GM12891 (cell line): Measurements from ENCODE around the gene LSM4.

ENCODE experiments used
- DNase-seq: peaks from one replicate; pipeline ENCODE4 v3.0.0; 2011; ENCODE audit warnings: low spot score; ENCODE audit not compliant: insufficient read length
- FAIRE-seq: peaks from 2 replicates; lab custom pipeline; 2011; peaks lifted over from hg19 to GRCh38; lab: Jason Lieb, UNC
- PAX5 ChIP-seq: IDR thresholded peaks from 2 replicates; pipeline ENCODE4 v1.6.1; 2011; ENCODE audit warnings: low read length, moderate library complexity, mild to moderate bottlenecking; ENCODE audit not compliant: insufficient read depth, severe bottlenecking
- POLR2A ChIP-seq: IDR thresholded peaks from 2 replicates; pipeline ENCODE4 v1.6.1; 2011; ENCODE audit warnings: low read depth, low read length, control low read depth
- POLR2AphosphoS5 ChIP-seq: IDR thresholded peaks from 2 replicates; pipeline ENCODE4 v1.6.1; 2011; ENCODE audit warnings: low read depth, low read length, control low read depth
- POU2F2 ChIP-seq: IDR thresholded peaks from 2 replicates; pipeline ENCODE4 v1.6.1; 2011; ENCODE audit warnings: low read depth, mild to moderate bottlenecking, control low read depth, low read length, moderate library complexity
- SPI1 ChIP-seq: IDR thresholded peaks from 2 replicates; pipeline ENCODE4 v1.6.1; 2011; ENCODE audit warnings: low read depth, low read length, control low read depth
- TAF1 ChIP-seq: IDR thresholded peaks from 2 replicates; pipeline ENCODE4 v1.6.1; 2011; ENCODE audit warnings: low read depth, low read length, control low read depth

The LSM4 gene

DNA sequence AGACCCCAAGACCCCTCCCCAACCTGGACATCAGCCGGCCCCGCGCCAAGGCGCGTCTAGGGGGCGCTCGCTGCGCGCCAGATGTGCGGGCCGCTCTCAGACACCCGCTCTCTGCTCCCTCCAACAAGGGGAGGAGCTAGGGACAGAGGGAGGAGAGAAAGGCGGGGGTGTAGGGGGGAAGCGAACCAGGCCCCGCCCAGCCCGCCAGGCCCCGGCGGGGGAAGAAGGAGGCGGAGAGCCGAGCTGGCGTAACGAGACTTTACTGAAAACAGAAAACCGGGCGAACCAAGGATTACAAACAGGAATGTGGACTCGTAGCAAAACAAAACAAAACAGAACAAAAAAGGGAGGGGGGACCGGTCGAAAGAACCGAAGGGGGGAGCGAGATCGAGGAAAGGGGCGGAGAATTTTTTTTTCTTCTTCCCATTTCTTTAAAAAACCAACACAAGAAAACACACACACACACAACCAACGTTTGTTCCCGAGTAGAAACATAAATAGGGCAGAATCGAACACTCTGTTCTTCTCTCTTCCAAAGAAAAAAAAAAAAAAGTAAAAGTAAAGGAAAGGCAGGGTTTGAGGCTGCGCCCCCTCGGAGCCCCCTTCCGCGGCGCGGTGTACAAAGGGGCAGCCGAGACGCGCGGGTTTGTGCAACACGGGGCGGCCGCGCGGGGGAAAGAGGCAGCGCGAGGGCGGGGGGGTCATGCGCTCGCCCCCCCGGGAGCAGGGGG lies 43.2 kb downstream of the LSM4 start:
- FAIRE-seq: peak; percentile 91

DNA sequence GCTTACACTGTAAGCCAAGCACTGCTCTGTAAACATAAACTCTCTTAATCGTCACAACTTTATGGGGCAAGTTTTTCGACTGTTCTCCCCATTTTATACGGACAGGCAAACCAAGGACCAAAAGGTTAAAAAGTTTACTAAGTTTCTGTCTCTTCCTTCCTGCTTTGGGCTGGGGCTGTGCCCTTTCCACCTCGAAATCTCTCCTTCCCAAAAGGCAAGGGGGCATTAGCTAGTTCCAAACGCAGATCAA lies 43.7 kb downstream of the LSM4 start:
- DNase-seq (no peak), FAIRE-seq (no peak)
- TF ChIP-seq SPI1 (no peak), POLR2A (0 out of 2 replicates have a peak, but pooled peaks have one; percentile 5)

More for the DNA sequence above, 43.2 kb downstream of the LSM4 start:
- peak; percentile 95 for DNase-seq
- TF ChIP-seq POU2F2: no peak
- TF ChIP-seq POLR2A: no peak
- TF ChIP-seq PAX5: peak; percentile 18
- no peak; the same call in 1 of the 2 replicates for TF ChIP-seq TAF1
- TF ChIP-seq SPI1: peak; percentile 36
- peak; percentile 44; the same call in 1 of the 2 replicates for TF ChIP-seq POLR2AphosphoS5

DNA sequence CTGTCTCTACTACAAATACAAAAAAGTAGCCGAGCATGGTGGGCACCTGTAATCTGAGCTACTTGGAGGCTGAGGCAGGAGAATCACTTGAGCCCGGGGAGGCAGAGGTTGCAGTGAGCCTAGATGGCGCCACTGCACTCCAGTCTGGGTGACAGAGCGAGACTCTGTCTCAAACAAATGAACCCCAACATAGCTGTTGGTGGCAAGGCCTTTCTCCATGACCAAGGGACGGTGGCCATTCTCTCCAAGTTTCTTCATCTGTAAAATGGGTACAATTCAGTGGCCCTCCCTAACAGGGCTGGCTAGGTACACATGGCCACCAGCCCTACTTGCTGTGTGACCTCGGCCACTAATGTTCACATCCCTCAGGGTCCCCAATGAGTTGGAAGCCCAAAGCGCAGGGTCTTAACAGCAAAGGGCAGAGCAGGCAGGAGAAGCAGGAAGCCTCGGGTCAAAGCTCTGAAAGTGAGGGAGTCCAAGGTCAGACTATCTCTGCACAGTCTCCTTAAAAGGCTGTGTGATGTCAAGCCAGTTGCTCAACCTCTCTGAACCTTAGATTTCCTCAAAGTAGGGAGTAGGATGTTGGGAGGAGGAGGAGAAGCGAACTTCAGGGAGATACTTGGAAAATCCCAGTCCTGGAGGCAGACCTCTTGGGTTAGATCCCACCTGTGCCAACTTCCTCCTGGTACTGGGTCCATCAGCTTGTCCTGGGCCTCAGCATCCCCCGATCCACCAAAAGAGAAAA lies 44.2 kb downstream of the LSM4 start:
- FAIRE-seq (no peak), DNase-seq (no peak)
- TF ChIP-seq SPI1 (no peak), POLR2AphosphoS5 (no peak; the same call in 1 of the 2 replicates), POLR2A (peak; percentile 12; the same call in 1 of the 2 replicates), TAF1 (no peak), PAX5 (no peak)

DNA sequence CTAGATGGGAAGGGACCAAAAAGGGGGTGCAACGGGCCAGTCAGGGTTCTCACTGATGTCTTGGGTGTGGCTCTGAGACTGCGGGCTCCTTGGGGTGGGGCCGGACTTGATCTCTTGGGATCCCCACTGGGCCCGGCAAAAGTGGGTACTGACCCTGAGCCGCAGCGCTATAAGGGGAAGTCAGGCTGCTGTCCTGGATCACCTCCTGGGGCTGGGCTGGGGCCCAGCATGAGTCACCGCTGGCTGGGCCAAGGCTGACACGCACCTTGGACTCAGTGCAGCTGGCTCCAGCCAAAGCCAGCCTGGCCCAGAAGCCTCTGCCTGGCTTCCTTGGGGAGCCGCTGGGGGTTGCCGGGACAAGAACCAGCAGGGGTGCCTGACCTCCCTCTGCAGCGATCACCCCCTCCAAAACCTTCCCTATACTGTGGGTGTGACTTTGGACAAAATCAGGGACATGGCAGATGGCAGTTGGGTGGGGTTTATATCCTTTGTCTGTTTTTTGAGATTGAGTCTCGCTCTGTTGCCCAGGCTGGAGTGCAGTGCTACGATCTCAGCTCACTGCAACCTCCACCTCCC lies 48.0 kb downstream of the LSM4 start:
- TF ChIP-seq POLR2AphosphoS5 (peak; percentile 48), PAX5 (no peak), POLR2A (peak; percentile 76)
- DNase-seq (no peak), FAIRE-seq (no peak)

DNA sequence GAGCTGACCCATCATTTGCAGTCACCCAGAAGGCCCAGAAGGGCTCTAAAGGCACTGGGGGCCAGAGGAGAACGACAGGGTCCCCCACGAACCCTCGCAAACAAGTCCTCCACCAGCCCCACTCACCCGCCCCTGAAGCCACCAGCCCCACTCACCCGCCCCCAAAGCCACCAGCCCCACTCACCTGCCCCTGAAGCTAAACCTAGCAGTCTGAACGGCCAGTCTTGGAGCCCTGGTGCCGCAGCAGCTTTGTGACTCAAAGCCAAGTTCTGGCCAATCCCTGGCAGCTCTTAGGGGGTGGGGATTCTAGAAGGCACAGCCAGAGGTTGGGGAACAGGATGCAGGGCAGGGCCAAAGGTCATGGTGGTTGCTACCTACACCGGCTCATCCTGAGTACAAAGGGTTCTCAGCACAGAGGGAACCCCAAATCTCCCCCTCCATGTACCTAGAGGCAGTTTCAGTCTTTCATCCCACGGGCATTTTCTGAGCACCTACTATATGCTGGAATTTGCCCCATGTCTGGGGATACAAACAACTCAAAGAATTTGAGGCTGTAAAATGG lies 48.6 kb downstream of the LSM4 start, which contains the start of gene IQCN:
Gene IQCN, minus strand, starts transcription at position 234 of the 562 bp plus-strand sequence. CDS start 4,974 bp downstream, outside the sequence.
- TF ChIP-seq PAX5 (no peak), POLR2AphosphoS5 (peak; percentile 68)
- DNase-seq: no peak
- FAIRE-seq: no peak

DNA sequence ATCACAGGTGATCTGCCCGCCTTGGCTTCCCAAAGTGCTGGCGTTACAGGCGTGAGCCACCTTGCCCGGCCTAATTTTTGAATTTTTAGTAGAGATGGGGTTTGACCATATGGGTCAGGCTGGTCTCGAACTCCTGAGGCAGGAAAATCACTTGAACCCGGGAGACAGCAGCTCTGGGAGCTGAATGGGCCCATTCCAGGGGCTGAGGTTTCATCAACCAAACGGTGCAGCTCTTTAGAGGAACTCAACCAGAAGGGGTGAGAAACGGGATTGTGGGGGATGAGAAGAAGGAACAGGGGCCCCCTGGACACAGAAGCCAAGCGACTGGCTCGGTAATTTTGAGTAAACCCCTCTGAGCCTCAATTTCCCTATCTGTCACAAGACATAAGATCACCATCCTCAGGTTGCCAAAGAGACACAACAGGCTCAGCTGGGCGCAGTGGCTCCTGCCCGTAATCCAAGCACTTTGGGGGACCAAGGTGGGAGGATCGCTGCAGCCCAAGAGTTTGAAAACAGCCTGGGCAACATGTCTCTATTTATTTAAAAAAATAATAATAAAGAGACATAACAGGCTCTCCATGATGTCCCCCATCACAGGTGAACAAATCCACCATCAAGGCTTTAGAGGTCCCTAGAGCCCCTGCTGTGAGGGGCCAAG lies 49.2 kb downstream of the LSM4 start:
- FAIRE-seq: no peak
- no peak for DNase-seq
- no peak for TF ChIP-seq TAF1
- TF ChIP-seq SPI1: no peak
- TF ChIP-seq POU2F2: no peak
- TF ChIP-seq POLR2AphosphoS5: no peak
- no peak for TF ChIP-seq POLR2A
- no peak for TF ChIP-seq PAX5

DNA sequence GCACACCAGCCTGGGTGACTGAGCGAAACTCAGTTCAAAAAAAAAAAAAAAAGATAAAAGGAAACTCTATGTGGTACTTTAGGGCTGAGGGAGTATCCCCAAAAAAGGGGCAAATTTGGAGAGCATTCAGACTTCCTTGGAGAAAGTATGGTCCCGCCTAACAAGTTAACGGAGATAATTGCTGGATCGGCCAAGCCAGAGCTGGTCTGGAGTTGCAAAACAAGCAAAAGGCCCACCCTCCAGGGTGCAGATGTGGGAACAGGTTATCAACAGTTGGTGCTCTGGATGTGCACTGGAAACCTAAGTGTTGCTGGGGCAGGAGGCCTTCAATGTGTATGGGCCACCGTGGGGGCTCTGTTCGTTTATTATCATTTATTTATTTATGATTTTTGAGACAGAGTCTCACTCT lies 51.4 kb downstream of the LSM4 start:
- TF ChIP-seq POLR2AphosphoS5 (peak; percentile 48; the same call in 1 of the 2 replicates), POU2F2 (no peak)
- no peak for FAIRE-seq
- no peak for DNase-seq

DNA sequence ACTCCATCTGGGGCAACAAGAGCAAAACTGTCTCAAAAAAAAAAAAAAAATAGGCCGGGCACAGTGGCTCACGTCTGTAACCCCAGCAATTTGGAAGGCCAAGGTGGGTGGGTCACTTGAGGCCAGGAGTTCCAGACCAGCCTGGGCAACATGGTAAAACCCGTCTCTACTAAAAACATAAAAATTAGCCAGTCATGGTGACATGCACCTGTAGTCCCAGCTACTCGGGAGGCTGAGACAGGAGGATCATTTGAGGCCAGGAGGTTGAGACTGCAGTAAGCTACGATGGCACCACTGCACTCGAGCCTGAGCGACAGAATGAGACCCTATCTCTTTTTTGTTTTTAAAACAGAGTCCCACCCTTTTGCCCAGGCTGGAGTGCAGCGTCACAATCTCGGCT lies 52.5 kb downstream of the LSM4 start:
- no peak for TF ChIP-seq TAF1
- TF ChIP-seq POLR2AphosphoS5: no peak
- TF ChIP-seq SPI1: no peak
- TF ChIP-seq PAX5: no peak
- TF ChIP-seq POU2F2: no peak
- TF ChIP-seq POLR2A: no peak
- DNase-seq: no peak
- no peak for FAIRE-seq

DNA sequence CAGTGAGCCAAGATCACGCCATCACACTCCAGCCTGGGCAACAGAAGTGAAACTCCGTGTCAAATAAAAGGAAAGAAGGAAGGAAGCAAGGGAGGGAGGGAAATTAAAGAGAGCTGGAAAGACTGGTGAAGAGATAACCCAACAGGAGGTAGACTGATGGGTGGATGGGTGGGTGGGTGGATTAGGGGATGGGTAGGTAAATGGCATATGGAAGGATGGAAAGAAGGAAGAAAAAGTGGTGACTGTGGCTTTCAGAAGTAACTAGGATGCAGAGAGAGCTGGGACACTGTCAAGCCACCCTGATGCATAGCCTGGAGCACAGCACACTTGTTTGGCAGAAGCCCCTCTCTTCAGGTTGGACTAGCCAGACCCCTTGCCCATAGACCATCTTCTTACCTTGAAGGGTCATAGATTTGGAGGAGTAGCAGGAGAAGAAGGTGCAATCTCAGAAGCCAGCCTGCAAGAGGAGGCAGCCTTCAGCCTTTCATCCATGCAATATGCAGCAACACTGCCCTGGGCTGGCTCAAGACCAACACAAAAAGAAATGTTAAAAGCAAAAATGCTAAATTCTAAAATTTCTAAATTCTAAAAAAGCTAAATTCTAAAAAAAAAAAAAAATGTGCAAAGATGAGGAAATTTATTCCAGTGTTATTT lies 53.7 kb downstream of the LSM4 start:
- FAIRE-seq (no peak), DNase-seq (no peak)
- TF ChIP-seq POU2F2 (no peak), POLR2A (no peak), PAX5 (no peak), POLR2AphosphoS5 (no peak), TAF1 (no peak)
